GM08714 (cell line): ENCODE results near the gene TMEM184A.
"Not testable (repeated sequence)": the region's sequence is repeated elsewhere in the genome, so short reads cannot be mapped to it uniquely, and the experiment has no call there.

Experiments used
- H3K4me3 ChIP-seq: fragments of 200-500 bp; sonication (Bioruptor generic); 2 replicates; pipeline ENCODE4 v1.5.1; 2014; ENCODE audit warnings: mild to moderate bottlenecking, low read length, inconsistent platforms
- ZNF274 ChIP-seq: IDR thresholded peaks from 2 replicates; pipeline ENCODE4 v1.6.1; 2012; ENCODE audit warnings: mild to moderate bottlenecking, low read depth, low read length

The TMEM184A gene

DNA sequence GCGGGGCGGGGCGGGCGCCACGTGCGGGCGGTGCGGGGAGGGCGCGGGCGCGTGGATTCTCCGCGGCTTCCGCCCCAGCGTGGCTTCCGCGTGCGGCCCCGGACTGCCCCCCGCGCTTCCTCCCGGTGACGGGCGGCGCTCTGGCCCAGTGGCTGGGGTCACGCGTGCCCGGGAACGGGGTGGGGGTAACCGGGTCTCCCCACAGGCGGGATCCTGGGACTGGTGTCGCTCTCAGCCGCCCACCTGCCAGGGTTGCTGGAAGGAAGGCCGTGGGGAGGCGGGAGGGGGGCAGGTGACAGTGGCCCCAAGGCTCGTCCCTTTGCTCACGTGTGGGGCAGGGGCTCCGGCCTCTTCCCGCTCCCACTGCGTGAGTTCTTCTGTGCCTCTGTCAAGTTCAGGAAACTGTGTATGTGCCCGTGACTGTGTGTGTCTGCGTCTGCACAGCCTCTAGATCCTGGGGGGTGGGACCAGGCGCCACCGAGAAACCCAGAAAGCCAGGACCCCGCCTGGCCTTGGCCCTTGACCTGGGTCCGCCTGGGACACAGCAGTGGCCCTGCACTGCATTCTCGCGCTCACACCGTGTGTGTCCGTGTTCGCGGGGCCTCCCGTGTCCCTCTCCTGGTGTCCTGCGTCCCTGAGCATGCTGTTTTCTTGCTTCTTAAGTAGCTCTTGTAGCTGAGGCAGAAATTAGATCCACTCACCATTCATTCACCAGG is 24.6 kb downstream of the TMEM184A start:
- no peak for TF ChIP-seq ZNF274
- peak overlapping the region; percentile 66 for H3K4me3 ChIP-seq

GRCh38 chr7:1530946-1531262 is 25.1 kb downstream of the TMEM184A start:
- TF ChIP-seq ZNF274, result no peak
- peak overlapping the region; percentile 66 for H3K4me3 ChIP-seq

- H3K4me3 ChIP-seq, result no peak overlapping the region
- no peak for TF ChIP-seq ZNF274
These were observed 26.5 kb downstream of the TMEM184A start for GRCh38 chr7:1529383-1530116.

- H3K4me3 ChIP-seq, result no peak overlapping the region
- no peak for TF ChIP-seq ZNF274
These were observed 29.7 kb downstream of the TMEM184A start for GRCh38 chr7:1526271-1526754.

DNA sequence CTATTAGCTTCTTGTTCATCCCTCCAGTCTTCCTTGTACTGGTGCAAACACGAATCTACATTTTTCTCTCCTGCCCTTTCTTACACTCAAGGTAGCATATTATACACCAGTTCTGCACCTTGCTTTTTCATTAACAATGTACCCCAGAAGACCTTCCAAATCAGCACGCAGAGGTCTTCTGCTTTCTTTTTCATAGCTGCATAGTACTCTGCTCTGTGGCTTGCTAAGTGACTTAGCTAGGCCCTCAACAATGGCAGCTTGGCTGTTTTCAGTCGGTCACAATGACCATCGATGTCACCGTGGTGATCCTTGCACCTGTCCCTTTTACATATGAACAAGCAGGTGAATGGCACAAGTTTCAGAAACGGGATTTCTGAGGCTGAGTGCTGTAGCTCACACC is 30.6 kb downstream of the TMEM184A start:
- no peak for TF ChIP-seq ZNF274
- H3K4me3 ChIP-seq, result no peak overlapping the region

GRCh38 chr7:1523844-1524243 is 32.2 kb downstream of the TMEM184A start:
- no peak for TF ChIP-seq ZNF274
- H3K4me3 ChIP-seq, result no peak overlapping the region

DNA sequence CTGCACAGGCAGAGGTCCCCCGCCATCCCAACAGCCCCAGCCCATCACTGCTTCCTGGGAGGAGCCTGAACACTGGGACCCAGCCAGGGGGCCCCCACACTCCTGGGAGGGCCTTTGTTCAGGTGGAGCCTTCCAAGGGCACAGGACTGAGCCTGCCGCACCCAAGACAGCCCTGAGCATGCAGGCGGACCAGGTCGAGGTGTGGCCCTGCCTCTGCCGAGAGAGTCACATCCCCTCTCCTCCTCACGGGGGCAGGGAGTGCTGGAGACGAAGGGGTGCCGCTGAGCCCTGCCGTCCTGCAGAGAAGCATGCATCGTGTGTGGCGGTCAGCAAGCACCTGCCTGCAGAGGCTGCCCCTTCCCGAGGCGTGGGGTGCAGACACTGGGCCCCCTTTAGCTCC is 32.8 kb downstream of the TMEM184A start:
- H3K4me3 ChIP-seq, result no peak overlapping the region
- no peak for TF ChIP-seq ZNF274

DNA sequence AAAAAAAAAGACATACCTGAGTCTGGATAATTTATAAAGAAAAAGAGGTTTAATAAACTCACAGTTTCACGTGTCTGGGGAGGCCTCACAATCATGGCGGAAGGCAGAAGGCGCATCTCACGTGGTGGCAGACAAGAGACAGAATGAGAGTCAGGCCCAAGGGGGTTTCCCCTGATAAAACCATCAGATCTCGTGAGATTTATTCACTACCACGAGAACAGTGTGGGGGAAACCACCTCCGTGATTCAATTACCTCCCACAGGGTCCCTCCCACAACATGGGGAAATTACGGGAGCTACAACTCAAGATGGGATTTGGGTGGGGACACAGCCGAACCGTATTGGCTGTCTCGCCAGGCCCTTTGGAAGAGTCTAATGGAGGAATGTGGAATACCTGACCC is 34.5 kb downstream of the TMEM184A start:
- no peak for TF ChIP-seq ZNF274
- no peak overlapping the region for H3K4me3 ChIP-seq

DNA sequence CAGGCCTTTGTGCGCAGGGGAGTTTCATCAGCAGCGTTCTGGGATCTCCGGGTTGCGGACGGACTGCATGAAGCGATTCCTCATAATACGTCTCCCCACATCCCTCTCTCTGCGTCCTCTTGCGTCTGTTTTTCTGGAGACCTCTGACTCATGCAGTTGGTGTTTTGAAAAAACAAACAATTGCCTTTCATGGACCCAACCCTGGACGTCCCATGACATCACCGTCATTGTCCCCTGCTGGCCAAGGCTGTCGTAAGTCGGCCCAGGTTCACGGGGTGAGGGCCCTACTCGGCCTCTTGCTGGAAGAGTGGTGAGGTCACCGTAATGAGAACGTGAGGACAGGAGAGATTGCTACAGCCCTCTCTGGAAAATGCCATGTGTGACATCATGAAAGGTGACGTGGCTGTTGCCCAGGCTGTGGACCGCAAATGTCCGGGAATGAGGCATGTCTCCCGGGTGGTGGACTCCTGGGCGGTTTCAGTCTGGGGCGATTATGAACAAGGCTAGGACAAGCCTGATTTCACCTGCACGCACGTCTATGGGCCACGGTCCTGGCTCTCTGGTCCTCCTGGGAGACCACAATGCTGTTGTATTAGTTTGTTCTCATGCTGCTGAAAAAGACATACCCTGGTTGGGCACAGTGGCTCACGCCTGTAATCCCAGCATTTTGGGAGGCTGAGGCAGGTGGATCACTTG is 35.3 kb downstream of the TMEM184A start:
- TF ChIP-seq ZNF274, result no peak
- no peak overlapping the region for H3K4me3 ChIP-seq

DNA sequence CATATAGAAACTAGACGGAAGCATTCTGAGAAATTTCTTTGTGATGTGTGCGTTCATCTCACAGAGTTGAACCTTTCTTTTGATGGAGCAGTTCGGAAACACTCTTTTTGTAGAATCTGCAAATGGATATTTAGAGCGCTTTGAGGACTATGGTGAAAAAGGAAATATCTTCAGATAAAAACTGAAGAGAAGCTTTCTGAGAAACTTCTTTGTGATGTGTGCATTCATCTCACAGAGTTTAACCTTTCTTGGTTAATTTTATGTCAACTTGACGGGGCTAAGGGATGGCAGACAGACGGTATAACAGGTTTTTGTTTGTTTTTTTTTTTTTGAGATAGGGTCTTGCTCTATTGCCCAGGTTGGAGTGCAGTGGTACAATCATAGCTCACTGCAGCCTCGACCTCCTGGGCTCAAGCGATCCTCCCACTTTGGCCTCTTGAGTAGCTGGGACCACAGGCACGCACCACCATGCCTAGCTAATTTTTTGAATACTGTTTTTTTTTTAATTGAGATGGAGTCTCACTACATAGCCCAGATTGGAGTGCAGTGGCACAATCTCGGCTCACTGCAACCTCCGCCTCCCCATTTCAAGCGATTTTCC is 36.6 kb downstream of the TMEM184A start:
- H3K4me3 ChIP-seq, result not testable (repeated sequence)

- TF ChIP-seq ZNF274, result no peak
- no peak overlapping the region for H3K4me3 ChIP-seq
These were observed 39.3 kb downstream of the TMEM184A start for GRCh38 chr7:1516586-1517251.

DNA sequence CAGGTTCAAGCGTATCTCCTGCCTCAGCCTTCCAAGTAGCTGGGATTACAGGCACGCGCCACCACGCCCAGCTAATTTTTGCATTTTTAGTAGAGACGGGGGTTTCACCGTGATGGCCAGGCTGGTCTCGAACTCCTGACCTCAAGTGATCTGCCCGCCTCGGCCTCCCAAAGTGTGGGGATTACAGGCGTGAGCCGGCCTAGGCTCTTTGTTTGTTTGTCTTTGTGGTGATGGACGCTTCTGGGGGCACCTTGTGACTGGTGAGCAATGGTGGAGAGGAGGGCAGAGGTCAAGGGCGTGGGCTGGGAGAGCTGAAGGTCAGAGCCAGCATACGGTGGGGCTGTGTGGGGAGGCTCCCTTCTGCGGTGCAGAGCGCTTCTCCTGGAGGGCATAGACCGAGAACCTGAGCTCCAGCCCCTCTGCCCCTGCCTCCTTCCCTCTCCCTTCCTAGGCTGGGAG is 40.5 kb downstream of the TMEM184A start:
- H3K4me3 ChIP-seq, result not testable (repeated sequence)

DNA sequence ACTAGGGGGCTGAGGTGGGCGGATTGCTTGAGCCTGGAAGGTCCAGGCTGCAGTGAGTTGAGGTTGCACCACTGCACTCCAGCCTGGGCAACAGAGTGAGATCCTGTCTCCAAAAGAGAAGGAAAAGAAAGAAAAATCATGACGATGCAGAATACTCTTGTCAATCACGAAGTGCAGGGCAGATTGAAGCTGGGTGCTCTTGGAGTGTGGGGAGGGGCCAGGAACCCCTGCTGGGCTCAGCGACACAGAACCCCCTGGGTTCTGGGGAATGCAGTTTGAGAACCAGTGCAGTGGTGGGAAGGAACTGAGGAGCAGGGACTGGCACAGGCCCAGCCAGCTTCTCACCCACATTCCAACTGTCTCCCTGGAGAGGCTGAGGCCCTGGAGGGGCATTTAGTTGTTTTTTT is 41.0 kb downstream of the TMEM184A start:
- no peak for TF ChIP-seq ZNF274
- no peak overlapping the region for H3K4me3 ChIP-seq

DNA sequence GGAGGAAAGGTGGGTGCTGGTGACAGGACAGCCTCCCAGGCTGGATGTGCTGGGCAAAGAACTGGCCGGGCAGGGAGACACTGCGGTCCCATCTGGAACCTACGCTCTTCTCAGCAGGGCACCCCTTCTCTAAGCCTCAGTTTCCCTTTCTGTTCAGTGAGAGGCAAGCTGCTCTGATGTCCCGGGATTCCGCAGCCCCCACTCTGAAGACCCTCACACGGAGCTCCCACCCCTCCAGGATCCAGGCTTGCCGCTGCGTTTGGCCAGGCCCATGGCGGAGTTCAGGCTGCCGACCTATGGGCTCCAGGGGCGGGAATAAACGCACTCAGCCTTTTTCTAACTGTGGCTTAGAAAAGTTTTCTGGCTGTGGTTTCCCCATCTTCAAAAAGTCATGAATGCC is 41.6 kb downstream of the TMEM184A start:
- no peak for TF ChIP-seq ZNF274
- H3K4me3 ChIP-seq, result no peak overlapping the region
